Ovary (tissue), 9 donors: ENCODE results near the gene NR2F6. TPM values are rescaled to one million over a fixed set of nuclear protein-coding genes. Genes with fewer than 3 reads are reported as not detected.
"Not testable (repeated sequence)": the region's sequence is repeated elsewhere in the genome, so short reads cannot be mapped to it uniquely, and the experiment has no call there.

Experiments used
- DNase-seq, 5 donors: peaks; one replicate each; pipeline ENCODE4 v3.0.0-alpha.2; 2019 to 2020
- H3K27ac ChIP-seq, 2 donors: fragments of 200-600 bp; one replicate each; pipeline versions ENCODE4 v1.5.1 to v1.8.0; 2019 to 2022
- H3K27me3 ChIP-seq: fragments of 200-600 bp; one replicate; pipeline ENCODE4 v1.8.0; 2022
- H3K36me3 ChIP-seq: fragments of 200-600 bp; sonication (generic); one replicate; pipeline ENCODE4 v1.5.1; 2019
- H3K4me1 ChIP-seq: one replicate; pipeline ENCODE4 v1.8.1; 2013; ENCODE audit warnings: mild to moderate bottlenecking, moderate library complexity; ENCODE audit not compliant: insufficient read depth
- H3K4me3 ChIP-seq: fragments of 200-600 bp; sonication (generic); one replicate; pipeline ENCODE4 v1.5.1; 2017
- H3K9me3 ChIP-seq, 2 donors: fragments of 200-600 bp in 1 of 2; sonication (generic) in 1 of 2; one replicate each; pipeline versions ENCODE4 v1.5.1 to v1.8.1; 2013 to 2019; ENCODE audit warnings: mild to moderate bottlenecking in 1 of 2, moderate library complexity in 1 of 2
- CTCF ChIP-seq, 3 donors: fragments of 450-650 bp in 2 of 3; fragments of 200-600 bp in 1 of 3; IDR thresholded peaks; one replicate each; pipeline versions ENCODE4 v1.5.1 to v1.8.0; 2016 to 2022; ENCODE audit warnings: antibody characterized with exemption in 3 of 3, mild to moderate bottlenecking in 1 of 3
- EP300 ChIP-seq: sonication (generic); formaldehyde crosslinking; IDR thresholded peaks from one replicate; pipeline ENCODE4 v1.6.1; 2017; ENCODE audit warnings: antibody characterized with exemption
- POLR2A ChIP-seq: fragments of 450-650 bp; IDR thresholded peaks from one replicate; pipeline ENCODE4 v1.6.1; 2017; ENCODE audit warnings: antibody characterized with exemption, mild to moderate bottlenecking, moderate library complexity
- WGBS, 3 donors: extraction: QIAGEN DNeasy Blood & Tissue Kit in 1 of 3; methylation state at CpG; one replicate each; pipeline versions ENCODE4 v1.1.5 to v1.1.7; 2013 to 2017; 5-methylcytosine and 5-hydroxymethylcytosine counted together
- intact Hi-C, 4 donors: fragments of 100-400 bp; cut with DNase I; formaldehyde crosslinking; loops; one replicate each; pipeline versions ENCODE4 v1.11.0 to v1.15.1; 2022 to 2023
- polyA plus RNA-seq, 2 donors: library from polyadenylated mRNA; stranded (reverse); fragments of 200-250 nt in 1 of 2; fragments of 350-450 nt in 1 of 2; fragmentation: Illumina TruSeq in 1 of 2; extraction: RNeasy Lipid Tissue Mini Kit (QIAGEN cat#74804) in 1 of 2; gene quantifications; one replicate each; pipeline ENCODE4 v1.2.3, GENCODE V29; 2013 to 2014
- total RNA-seq, 7 donors: library from RNA; depleted of rRNA in 2 of 7; stranded (reverse); fragments of >200 nt in 2 of 7; fragmentation: NEBNext Ultra II Directional in 3 of 7; extraction: Animal tissue kit (Norgen Biotek cat#: 25700) in 3 of 7; gene quantifications; one replicate each; pipeline versions ENCODE4 v1.1.0 to v1.2.4, GENCODE V29; 2016 to 2023
- donor health status: DM: no; HTN: no; CAD: no; lungs with moderate emphysema.
- donor health status: DM: no; HTN: no; CAD: no.
- donor health status: Bipolar disorder and iron deficiency.
- donor health status: DM: yes; HTN: yes; CAD: no.
- donor health status: DM: no; HTN: no; CAD: no.
- donor health status: DM: yes; HTN: yes; CAD: no.

NR2F6 gene
- total and polyA plus RNA-seq, 9 donors: 3.7 to 46.4 (median 28.4) TPM

DNA sequence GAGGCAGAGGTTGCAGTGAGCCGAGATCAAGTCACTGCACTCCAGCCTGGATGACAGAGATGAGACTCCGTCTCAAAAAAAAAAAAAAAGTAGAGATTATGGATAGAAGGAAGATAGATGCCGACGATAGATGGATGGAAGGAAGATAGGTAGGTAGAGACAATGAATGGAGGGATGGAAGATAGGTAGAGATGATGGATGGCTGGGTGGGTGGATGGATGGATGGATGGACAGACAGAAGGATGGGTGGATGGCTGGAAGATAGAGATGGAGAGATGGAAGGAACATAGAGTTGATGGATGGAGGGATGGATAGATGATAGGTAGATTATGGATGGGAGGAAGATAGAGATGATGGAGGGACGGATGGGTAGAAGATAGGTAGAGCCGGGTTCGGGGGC is 49.1 kb downstream of the NR2F6 start:
- H3K27ac ChIP-seq: no peak overlapping the region
- H3K4me3 ChIP-seq: no peak overlapping the region
- no peaks in the 10 kb centered on the region for H3K4me1 ChIP-seq
- H3K27me3 ChIP-seq: no peaks in the 10 kb centered on the region
- TF ChIP-seq EP300 (no peak), POLR2A (no peak), CTCF (IDR thresholded peaks at IDR 0.05) (no peak)
- 96 to 98% (median 96%) methylated on average over 7 of the region's 7 CpGs for WGBS, 3 donors
- no peak for DNase-seq
- H3K9me3 ChIP-seq: no peaks in the 10 kb centered on the region
- no peaks in the 10 kb centered on the region for H3K36me3 ChIP-seq
- intact Hi-C loops: no loop called here

DNA sequence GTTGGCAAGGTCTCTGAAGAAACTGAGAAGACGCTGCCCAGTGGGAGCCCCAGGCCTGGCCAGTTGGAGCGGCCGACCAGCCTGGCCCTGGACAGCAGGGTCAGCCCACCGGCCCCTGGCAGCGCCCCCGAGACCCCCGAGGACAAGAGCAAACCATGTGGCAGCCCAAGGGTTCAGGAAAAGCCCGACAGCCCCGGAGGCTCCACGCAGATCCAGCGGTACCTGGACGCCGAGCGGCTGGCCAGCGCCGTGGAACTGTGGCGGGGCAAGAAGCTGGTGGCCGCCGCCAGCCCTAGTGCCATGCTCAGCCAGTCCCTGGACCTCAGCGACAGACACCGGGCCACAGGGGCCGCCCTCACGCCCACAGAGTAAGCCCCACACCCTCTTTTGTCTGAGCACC is 50.6 kb downstream of the NR2F6 start:
- Histone ChIP-seq H3K4me1 (no peaks in the 10 kb centered on the region), H3K9me3 (no peaks in the 10 kb centered on the region), H3K27ac (no peak overlapping the region), H3K27me3 (no peaks in the 10 kb centered on the region), H3K36me3 (no peaks in the 10 kb centered on the region), H3K4me3 (no peak overlapping the region)
- WGBS, 3 donors: 95 to 96% (median 96%) methylated on average over 21 to 23 of the region's 23 CpGs
- TF ChIP-seq EP300 (no peak), POLR2A (no peak), CTCF (IDR thresholded peaks at IDR 0.05) (no peak)
- intact Hi-C loops: no loop called here
- no peak for DNase-seq

- no peak overlapping the region for H3K4me3 ChIP-seq
- no peaks in the 10 kb centered on the region for H3K27me3 ChIP-seq
- no peaks in the 10 kb centered on the region for H3K36me3 ChIP-seq
- no peaks in the 10 kb centered on the region for H3K4me1 ChIP-seq
- H3K9me3 ChIP-seq: no peaks in the 10 kb centered on the region
- H3K27ac ChIP-seq: no peak overlapping the region
- TF ChIP-seq EP300: no peak
- TF ChIP-seq POLR2A: no peak
- no peak for TF ChIP-seq CTCF (IDR thresholded peaks at IDR 0.05)
- DNase-seq: no peak
- intact Hi-C loops: no loop called here
- 93 to 96% (median 94%) methylated on average over 16 of the region's 16 CpGs for WGBS, 3 donors
Observed at GRCh38 chr19:17194608-17195007, 51.1 kb downstream of the NR2F6 start.

DNA sequence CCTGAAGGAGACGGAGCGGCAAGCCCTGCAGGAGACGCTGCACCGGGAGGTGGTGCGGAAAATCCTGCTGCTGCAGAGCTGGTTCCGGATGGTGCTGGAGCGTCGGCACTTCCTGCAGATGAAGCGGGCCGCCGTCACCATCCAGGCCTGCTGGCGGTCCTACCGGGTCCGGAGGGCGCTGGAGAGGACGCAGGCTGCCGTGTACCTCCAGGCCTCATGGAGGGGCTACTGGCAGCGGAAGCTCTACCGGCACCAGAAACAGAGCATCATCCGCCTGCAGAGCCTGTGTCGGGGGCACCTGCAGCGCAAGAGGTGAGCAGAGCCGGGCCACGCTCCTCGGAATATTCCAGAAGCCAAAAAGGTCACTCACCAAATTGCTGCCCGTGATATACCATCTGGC is 53.0 kb downstream of the NR2F6 start:
- TF ChIP-seq EP300 (no peak), CTCF (IDR thresholded peaks at IDR 0.05) (no peak), POLR2A (no peak)
- intact Hi-C loops: no loop called here
- no peaks in the 10 kb centered on the region for H3K27me3 ChIP-seq
- H3K9me3 ChIP-seq: no peaks in the 10 kb centered on the region
- H3K4me3 ChIP-seq: no peak overlapping the region
- no peaks in the 10 kb centered on the region for H3K4me1 ChIP-seq
- DNase-seq: no peak
- no peaks in the 10 kb centered on the region for H3K36me3 ChIP-seq
- H3K27ac ChIP-seq: no peak overlapping the region
- 95 to 98% (median 95%) methylated on average over 26 of the region's 26 CpGs for WGBS, 3 donors

DNA sequence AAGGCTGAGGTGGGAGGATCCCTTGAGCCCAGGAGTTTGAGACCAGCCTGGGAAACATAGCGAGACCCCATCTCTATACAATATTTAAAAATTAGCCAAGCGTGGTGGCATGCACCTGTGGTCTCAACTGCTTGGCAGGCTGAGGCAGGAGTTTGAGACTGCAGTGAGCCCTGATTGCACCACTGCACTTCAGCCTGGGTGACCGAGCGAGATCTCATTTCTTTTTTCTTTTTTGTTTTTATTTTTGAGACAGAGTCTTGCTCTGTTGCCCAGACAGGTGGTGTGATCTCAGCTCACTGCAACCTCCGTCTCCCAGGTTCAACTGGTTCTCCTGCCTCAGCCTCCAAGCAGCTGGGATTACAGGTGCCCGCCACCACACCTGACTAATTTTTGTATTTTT is 54.0 kb downstream of the NR2F6 start:
- H3K36me3 ChIP-seq, intact Hi-C loops, DNase-seq, H3K27ac ChIP-seq, H3K27me3 ChIP-seq, H3K9me3 ChIP-seq, H3K4me1 ChIP-seq, H3K4me3 ChIP-seq: not testable (repeated sequence)
- WGBS, 3 donors: 79 to 94% (median 81%) methylated on average over 6 of the region's 6 CpGs
